GM21737 (cell line): ENCODE measurements around the gene RNF213.

ENCODE experiments used
- ATAC-seq: cut with Tn5 transposase; IDR thresholded peaks from one replicate; pipeline ENCODE4 v1.9.1; 2021; ENCODE audit warnings: mild to moderate bottlenecking, moderate library complexity; ENCODE audit not compliant: unreplicated experiment

The RNF213 gene

GRCh38 chr17:80363518-80364090, 103.0 kb downstream of the RNF213 start:
- ATAC-seq = no peak

GRCh38 chr17:80364091-80364691, 103.5 kb downstream of the RNF213 start:
- ATAC-seq = no peak

GRCh38 chr17:80365001-80365965, 104.6 kb downstream of the RNF213 start:
- ATAC-seq = no peak

DNA sequence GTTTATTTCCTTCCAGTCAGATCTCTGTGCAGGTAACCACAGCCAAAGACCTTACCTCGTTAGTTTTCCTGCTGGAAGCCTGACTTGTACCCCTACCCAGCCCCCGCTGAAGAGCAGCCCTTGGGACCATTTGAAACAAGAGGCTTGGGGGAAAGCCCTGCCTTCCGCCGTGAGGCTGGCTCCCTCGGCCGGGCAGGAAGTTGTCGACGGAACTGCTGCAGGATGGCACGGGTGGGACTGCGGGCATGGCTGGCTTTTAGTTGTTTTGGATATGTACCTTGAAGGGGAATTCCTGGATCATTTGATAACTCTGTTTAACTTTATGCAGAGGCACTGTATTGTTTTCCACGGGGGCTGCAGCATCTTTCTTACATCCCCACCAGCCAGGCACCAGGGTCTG, 105.3 kb downstream of the RNF213 start:
- ATAC-seq = no peak

DNA sequence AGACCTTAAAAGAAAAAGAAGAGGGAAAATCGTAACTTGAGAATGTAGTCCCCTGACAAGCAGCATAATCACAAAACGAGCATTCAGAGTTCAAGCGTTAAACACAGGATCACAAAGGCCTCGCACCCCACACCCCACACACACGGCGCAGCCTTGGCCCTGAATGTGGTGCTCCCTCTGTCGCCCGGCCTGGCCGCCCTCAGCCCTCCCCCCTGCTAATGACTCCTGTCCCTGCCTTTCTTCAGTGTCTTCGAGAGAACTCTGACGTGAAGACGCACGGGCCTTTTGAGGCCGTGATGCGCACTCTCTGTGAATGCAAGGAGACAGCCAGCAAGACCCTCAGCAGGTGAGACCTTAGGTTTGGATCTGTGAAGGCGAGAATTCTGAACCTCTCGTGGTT, 106.9 kb downstream of the RNF213 start:
- no peak for ATAC-seq

DNA sequence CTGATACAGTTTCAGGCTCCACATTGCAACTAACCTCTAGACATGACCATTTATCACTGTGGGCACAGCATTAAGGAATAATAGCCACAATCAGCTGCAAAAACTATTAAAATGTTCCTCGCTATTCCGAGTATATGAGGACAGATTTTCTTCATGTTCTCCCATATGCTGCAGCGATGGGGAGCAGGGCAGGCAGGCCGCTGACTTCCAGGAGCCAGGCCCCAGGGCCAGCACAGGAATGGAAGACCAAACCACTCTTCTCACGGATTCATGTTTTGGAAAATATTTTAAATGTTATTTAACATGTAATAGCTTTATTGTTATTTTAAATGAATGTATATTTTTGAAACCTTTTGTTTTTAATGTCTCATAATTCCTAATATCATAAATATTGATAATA, 110.5 kb downstream of the RNF213 start:
- ATAC-seq = no peak

- ATAC-seq = no peak
Observed at GRCh38 chr17:80372456-80372855, 111.8 kb downstream of the RNF213 start.

DNA sequence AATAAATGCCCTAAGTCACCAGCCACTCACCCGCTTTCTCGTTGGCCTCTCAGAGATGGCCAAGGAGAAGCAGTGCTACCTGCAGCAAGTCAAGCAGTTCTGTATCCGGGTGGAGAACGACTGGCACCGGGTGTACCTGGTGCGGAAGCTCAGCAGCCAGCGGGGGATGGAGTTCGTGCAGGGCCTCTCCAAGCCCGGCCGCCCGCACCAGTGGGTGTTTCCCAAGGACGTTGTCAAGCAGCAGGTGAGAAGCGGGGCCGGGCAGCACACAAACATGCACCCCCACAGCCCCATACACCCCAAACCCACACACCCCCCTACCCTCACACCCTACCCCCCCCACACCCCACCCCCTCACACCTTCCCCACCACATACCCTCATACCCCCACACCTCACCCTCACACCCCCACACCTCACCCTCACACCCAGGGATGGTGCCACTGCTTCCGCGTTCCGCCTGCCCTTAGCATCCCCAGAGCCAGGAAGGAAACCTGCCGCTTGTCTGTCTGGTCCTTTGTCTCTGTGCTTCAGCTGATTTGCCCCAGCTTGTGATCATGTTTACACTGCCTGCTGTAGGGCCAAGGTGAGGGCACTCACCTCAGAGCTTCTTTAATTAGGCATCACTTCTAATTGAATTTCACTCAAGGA, 112.4 kb downstream of the RNF213 start:
- ATAC-seq = no peak

DNA sequence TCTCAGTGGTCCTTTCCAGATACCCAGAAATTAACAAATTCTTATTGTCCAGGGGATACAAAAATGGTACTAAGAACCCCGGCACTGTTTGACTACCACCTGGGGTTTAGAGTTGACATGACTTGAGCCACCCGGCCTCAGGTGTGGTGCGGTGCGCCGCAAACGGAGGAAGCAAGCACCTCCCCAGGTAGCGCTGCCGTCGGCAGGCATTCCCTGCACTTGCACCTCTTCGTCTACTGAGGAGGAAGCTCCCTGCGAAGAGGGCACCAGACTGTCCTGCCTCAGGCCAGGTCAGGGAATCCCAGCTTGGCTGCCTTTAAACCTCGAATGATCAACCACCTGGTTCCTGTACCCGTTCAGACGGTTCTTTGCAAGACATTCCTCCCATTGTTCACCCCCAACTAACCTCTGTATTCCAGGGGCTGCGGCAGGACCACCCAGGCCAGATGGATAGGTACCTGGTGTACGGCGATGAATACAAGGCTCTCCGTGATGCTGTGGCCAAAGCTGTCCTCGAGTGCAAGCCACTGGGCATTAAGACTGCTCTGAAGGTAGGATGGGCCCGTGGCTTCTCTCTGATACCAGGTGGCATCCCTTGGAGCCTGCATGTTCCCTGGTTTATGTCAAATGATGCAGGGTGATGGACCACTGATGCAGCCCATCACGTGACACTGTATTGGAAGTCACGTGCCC, 113.5 kb downstream of the RNF213 start:
- ATAC-seq = no peak

GRCh38 chr17:80374732-80375585, 114.3 kb downstream of the RNF213 start:
- no peak for ATAC-seq

DNA sequence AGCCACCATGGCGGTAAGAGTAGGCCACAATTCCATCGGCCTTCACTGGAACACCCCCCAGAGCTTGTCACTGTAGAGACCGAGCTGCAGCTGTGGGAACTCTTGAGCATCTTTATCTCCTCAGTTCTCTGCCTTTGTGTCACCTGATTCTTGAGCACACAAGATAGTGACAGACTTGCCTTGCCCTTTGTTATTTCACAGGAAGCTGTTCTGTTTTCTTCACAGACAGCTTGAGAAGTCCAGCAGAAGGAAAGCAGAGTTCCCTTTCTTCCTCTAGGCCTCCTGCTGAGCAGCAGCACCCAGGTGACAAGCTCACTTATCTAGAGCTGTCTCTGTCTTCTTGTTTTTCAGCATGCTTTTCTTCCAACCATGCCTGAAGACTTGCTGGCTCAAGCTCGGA, 115.9 kb downstream of the RNF213 start:
- ATAC-seq = no peak

DNA sequence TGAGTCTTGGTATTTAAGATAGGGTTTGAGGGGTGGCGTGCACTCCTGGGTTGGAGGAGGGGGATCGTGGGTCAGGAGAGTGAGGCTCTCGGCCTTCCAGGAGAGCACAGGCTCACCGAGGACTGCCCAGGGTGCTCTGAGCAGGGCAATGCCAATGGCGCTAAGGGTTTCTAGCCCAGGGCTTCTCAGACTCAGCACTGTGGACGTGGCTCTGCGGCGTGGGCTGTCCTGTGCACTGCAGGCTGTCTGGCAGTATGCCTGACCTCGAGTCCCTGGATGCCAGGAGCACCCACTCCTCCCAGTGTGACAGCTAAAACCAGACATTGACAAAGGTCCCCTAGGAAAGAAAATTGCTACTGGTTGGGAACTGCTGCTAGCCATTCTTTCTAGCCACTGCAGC, 117.1 kb downstream of the RNF213 start:
- ATAC-seq = no peak

DNA sequence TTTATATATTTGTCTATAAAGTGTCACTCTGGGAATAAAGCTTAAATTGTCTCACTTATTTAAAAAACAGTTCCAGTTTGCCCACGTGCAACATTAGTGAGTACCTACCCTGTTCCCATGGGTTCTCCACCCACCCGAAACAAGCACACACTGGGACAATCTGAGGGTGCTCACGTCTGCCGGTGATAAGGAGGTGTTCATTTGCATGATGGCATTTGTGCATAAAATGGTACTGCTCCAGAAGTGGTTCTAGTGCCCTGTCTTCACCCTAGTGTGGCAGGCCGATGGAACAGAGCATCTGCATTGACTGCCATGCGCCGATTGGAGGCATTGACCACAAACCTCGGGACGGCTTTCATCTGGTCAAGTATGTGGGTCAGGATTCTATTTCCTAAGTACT, 118.7 kb downstream of the RNF213 start:
- ATAC-seq = no peak

DNA sequence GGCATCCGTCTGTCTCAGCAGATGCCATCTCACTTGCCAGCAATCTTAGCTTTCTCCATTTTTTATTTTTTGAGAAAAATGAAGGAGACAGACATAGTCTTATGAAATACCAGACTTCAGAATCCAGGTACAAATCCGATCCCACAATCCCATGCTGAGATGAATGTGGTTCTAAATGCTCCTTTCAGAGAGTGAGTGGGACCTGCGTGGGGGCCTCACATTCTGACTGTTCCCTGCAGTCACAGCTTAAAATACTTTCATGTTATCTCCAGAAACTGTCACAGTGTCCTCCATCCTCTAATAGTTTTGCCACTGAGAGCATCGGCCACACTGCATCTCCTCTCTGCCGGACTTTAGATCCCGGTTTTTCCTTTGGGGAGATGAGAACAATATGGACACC, 119.4 kb downstream of the RNF213 start:
- no peak for ATAC-seq

DNA sequence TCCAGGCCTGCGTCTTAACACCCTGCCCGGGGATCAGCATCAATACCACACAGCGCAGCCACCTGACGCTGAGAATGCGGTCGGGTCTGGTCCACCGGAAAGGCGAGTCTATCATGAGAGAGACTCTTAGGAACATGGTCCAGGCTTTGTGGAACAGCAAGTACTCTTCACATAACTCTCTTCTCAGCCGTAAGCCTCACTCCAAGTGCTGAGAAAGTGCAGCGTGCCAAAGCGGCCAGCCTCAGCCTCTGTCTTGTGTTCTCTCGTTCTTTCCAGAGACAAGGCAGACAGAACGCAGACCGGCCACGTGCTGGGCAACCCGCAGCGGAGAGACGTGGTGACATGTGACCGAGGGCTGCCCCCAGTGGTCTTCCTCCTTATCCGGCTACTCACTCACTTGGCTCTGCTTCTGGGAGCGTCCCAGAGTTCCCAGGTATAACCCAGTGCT, 119.9 kb downstream of the RNF213 start:
- no peak for ATAC-seq

- no peak for ATAC-seq
Observed at GRCh38 chr17:80381416-80381923, 120.8 kb downstream of the RNF213 start.

GRCh38 chr17:80382446-80382845, 121.8 kb downstream of the RNF213 start:
- ATAC-seq = no peak

GRCh38 chr17:80382956-80383355, 122.3 kb downstream of the RNF213 start:
- no peak for ATAC-seq

DNA sequence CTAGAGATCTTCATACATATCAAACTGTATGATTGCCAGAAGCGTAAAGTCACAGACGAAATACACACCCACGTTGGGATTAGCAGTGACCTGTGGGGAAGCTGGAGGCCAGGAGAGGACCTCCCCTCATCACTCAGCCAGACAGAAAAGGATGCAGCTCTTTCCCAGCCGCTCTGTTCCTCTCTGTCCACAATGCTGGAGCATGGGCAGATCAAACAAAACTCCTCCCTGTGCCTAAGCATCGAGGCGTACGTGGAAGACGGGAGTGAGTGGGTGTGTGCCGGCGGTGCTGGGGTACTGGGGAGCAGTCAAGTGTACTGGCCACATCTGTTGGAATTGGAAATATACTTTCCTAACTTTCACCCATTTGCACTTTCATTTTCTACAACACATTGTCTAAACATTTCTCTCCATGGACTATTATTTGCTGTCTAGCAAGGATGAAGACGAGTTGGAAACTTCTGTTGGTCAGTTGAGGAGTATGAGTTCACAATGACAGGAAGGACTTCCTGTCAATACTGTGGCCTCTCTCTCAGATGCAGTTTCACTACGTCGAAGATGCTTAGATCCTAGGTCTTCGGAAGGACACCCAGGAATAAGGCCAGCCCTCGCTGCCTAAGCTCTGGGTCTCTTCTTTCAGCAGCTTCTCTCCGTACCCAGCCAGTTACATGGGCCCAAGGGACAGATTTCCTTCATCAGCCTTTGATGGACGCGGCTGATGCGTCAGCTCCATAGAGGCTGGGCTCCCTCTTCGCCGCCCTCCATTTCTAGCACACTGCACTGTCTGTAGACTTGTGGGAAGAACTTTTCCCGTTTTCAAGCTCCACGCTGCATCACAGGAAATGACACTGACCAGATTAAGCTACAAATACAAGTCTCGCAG, 123.7 kb downstream of the RNF213 start:
- no peak for ATAC-seq
